A549 treated with CpdA at 1 μM for 4 hours (cell line): Measurements from ENCODE around the gene COQ3. TPM values are rescaled to one million over a fixed set of nuclear protein-coding genes. Genes with fewer than 3 reads are reported as not detected.

Experiments used
- total RNA-seq: library from RNA; stranded (reverse); fragments of 200-300 nt; extraction: Qiagen RNA extraction; gene quantifications from 5 replicates; pipeline ENCODE4 v1.2.3, GENCODE V29; 2022; ENCODE audit warnings: low read depth

The COQ3 gene, protein sequence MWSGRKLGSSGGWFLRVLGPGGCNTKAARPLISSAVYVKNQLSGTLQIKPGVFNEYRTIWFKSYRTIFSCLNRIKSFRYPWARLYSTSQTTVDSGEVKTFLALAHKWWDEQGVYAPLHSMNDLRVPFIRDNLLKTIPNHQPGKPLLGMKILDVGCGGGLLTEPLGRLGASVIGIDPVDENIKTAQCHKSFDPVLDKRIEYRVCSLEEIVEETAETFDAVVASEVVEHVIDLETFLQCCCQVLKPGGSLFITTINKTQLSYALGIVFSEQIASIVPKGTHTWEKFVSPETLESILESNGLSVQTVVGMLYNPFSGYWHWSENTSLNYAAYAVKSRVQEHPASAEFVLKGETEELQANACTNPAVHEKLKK
- total RNA-seq, result 8.8 to 11.7 TPM (median 10.5 TPM) in 5 replicates

DNA sequence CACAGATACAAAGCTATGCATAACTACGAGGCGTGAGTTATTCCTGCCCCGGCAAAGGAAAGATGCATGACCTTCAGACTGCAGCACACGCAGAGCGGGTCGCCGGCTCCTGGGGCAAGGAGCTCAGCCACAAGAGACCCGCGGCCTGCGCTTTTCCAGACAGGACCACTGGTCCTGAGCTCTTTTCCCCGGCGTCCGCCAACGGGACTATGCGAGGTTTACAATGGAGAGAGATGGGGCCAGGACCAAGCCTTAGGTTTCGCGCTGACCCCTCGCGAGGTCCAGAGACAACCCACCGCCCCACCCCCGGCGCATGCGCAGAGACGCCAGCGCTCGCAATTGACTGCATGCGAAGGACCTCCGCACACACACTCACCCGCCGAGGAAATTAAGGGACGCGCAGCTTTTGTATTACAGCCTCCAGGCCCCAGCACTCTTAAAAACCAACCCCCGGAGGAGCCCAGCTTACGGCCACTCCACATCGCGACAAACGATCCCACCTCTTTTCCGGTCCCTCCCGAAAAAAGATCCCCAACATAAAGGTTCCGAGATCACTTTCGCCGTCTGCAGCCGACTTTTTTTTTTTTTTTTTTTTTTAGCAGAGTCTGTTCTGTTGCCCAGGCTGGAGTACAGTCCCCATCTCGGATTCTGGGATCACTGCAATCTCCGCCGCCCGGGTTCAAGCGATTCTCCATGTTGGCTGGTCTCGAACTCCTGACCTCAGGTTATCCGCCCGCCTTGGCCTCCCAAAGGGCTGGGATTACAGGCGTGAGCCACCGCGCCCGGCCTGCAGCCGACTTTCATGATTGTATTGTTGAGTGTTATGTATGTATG, at the start of gene COQ3:
COQ3 (minus strand) TSS at position 498 of the 834 bp plus-strand sequence; CDS start at position 482, 16 bp downstream.

DNA sequence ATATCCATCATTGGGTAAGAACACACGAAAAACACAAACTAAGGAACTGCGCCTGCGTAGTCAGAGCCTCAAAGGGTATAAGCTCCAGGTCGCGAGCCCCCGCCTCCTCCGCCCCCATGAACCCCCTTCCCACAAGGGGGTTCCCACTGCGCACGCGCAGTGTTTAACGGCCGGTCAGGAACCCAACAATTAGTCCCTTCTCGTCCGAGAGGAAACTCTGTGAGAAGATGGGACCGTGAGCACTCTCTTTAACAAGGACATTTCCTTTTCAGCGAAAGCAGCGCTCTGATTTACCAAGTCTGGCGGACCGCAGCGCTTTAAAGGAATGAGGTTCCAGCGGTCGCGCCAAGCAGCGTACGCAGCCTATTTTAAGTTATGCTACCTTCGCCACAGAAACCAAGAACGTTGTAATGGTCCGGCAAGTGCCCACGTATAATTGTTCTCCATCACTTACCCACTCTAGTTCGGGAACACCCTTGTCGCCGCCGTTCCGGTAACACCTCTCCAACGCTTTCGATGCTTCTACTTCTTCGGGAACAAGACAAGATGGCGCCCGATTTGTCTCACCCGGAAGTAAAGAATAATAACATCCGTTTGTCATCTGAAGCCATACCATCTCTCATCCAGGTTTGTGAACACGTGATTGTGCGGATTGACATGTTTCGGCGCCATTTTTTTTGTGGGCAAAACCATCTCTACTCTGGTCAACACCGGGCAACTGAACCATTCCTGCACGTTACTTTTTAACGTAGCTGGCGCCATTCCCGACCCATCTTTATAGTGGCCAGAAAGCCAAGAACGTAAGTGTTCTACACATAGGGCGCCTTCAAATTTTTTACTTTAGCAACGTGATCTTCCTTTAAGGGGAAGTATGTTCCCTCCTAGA, 31.0 kb upstream of the COQ3 start, which contains the start of gene PNISR:
PNISR (minus strand) TSS at position 548 of the 886 bp plus-strand sequence. CDS start 10,649 bp downstream, outside the sequence.

DNA sequence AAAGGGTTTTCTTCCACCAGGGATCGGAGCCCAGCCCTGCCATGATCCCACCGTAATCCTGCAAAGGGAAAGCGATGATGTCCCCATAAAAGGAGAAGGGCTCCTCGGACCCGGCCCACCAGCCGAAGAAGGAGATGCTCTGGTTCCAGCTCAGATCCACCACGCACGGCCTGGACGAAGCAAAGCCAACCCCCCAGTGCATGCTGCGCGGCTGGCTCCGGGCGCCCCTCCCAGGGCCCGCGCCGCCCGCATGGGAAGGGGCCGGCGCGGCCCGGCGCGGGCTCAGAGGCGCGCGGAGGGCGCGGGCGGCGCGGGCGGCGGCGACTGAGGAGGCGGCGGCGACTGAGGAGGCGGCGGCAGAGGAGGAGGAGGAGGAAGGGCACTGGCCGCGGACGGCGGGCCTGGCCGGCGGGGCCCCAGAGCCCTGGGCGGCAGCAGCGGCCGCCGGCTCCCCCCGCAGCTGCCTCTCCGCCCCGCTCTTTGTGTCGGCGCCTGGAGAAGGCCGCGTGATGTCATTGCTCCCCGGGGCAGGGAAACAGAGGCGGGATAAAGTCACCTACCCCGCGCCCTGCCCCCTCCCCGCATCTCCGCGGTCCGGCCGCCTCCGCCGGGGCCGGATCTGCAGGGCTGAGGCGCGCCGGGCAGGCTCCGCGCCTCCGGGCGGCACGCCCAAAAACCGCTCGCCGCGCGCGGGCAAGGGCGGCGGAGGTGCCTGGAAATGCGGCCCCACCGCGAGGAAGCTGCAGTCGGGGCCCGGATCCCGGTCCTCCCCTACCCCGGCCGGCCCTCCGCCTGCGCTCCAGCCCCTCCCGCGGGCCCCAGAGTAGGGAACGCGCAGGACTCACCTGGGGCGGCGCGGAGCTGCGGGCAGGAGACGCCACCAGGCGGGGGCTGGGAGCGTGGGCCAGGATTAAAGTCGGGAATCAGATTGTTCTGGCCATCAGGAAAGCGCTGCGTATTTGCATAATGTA, 44.5 kb downstream of the COQ3 start, which contains the start of gene FAXC:
FAXC (minus strand) TSS at position 504 of the 971 bp plus-strand sequence; CDS start at position 202, 302 bp downstream.

Other genes with a start within 250 kb of the COQ3 start
- 6.4 to 8.1 TPM (median 6.8 TPM) in 5 replicates for gene FAXC, start 44.5 kb downstream of the COQ3 start, total RNA-seq
- 26.2 to 35.7 TPM (median 27.6 TPM) in 5 replicates for gene PNISR, start 31.1 kb upstream of the COQ3 start, total RNA-seq
- gene USP45, start 121.2 kb upstream of the COQ3 start, total RNA-seq, result 4.4 to 6.2 TPM (median 5.4 TPM) in 5 replicates
- 27.5 to 37.2 TPM (median 28.3 TPM) in 5 replicates for gene CCNC, start 174.5 kb upstream of the COQ3 start, total RNA-seq
- gene PRDM13, start 212.6 kb upstream of the COQ3 start, total RNA-seq, result 0.72 to 1.1 TPM (median 1.0 TPM) in 5 replicates